NT2/D1 (cell line): ENCODE results near the gene AFDN.

Experiments used
- SUZ12 ChIP-seq: IDR thresholded peaks from 2 replicates; pipeline ENCODE4 v1.6.1; 2011; ENCODE audit not compliant: insufficient read length, insufficient read depth; ENCODE audit errors: extremely low read depth
- YY1 ChIP-seq: IDR thresholded peaks from 2 replicates; pipeline ENCODE4 v1.6.1; 2011; ENCODE audit not compliant: insufficient read length, insufficient read depth
- ZNF274 ChIP-seq: IDR thresholded peaks from 2 replicates; pipeline ENCODE4 v1.6.1; 2011; ENCODE audit warnings: mild to moderate bottlenecking, low read depth, low read length

DNA sequence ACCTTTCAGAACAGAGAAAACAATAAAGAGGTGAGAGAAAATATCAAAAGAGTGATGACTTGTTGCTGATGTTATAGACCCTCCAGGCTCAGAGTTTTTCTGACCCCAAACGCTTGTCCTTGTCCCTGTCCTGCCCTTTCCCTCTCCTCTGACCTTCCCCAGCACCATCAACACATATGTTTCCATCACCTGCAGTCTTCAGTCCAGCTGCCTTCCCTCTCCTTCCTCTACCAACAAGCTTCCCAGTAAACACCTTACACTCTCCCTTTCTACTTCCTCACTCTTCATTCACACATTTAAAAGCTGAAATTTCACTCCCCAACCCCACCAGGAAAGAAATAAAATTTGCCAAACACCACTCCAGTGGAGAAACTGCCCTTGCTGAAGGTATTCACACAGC is 25.4 kb upstream of the AFDN start:
- no peak for TF ChIP-seq SUZ12
- no peak for TF ChIP-seq YY1
- no peak for TF ChIP-seq ZNF274
